GM19372 (cell line): ENCODE results near the gene CSTPP1.
"Not testable (repeated sequence)": the region's sequence is repeated elsewhere in the genome, so short reads cannot be mapped to it uniquely, and the experiment has no call there.

Experiments
- ATAC-seq: cut with Tn5 transposase; IDR thresholded peaks from one replicate; pipeline ENCODE4 v1.9.1; 2021; ENCODE audit warnings: mild to moderate bottlenecking, low read depth, moderate library complexity; ENCODE audit not compliant: unreplicated experiment

The CSTPP1 gene

GRCh38 chr11:46984548-46984947 is 48.0 kb downstream of the CSTPP1 start:
- no peak for ATAC-seq

GRCh38 chr11:46984987-46985386 is 48.4 kb downstream of the CSTPP1 start:
- no peak for ATAC-seq

DNA sequence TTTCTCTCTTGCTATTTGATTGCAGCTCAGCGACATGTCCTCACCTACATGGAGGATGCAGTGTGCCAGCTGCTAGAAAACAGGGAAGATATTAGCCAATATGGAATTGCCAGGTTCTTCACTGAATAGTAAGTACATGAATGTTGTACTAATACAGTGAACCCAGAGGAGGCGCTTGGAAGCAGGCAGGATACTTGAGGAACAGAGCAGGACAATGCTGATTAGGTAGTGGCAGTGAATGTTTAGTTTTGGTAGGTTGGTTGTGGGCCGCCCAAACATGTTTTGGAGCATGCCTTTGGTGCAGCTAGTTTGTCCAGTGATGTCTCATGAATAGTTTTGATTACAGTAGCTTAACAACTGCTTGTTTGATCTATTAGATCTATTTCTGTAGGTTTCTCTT is 50.6 kb downstream of the CSTPP1 start:
- ATAC-seq, result no peak

DNA sequence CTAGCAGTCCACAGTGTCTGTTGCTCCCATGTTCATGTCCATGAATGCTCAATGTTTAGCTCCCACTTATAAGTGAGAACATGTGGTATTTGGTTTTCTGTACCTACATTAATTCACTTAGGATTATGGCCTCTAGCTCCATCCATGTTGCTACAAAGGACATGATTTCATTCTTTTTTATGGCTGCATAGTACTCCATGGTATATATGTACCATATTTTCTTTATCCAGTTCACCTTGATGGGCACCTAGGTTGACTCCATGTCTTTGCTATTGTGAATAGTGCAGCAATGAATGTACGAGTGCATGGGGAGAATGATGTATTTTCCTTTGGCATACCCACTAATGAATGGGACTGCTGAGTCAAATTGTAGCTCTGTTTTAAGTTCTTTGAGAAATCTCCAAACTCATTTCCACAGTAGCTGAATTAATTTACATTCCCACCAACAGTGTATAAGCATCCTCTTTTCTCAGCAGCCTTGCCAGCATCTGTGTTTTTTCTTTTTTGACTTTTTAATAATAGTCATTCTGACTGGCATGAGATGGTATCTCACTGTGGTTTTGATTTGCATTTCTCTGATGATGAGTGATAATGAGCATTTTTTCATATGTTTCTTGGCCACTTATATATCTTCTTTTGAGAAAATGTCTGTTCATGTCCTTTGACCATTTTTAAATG is 53.4 kb downstream of the CSTPP1 start:
- not testable (repeated sequence) for ATAC-seq

GRCh38 chr11:46991391-46991790 is 54.8 kb downstream of the CSTPP1 start:
- ATAC-seq, result no peak

DNA sequence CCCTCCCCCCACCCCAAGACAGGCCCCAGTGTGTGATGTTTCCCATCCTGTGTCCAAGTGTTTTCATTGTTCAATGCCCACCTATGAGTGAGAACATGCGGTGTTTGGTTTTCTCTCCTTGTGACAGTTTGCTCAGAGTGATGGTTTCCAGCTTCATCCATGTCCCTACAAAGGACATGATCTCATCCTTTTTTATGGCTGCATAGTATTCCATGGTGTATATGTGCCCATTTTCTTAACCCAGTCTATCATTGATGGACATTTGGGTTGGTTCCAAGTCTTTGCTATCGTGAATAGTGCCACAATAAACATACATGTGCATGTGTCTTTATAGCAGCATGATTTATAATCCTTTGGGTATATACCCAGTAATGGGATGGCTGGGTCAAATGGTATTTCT is 55.8 kb downstream of the CSTPP1 start:
- ATAC-seq, result not testable (repeated sequence)

GRCh38 chr11:46997796-46998195 is 61.2 kb downstream of the CSTPP1 start:
- not testable (repeated sequence) for ATAC-seq

- no peak for ATAC-seq
Measured at GRCh38 chr11:46999217-46999616, 62.7 kb downstream of the CSTPP1 start.

DNA sequence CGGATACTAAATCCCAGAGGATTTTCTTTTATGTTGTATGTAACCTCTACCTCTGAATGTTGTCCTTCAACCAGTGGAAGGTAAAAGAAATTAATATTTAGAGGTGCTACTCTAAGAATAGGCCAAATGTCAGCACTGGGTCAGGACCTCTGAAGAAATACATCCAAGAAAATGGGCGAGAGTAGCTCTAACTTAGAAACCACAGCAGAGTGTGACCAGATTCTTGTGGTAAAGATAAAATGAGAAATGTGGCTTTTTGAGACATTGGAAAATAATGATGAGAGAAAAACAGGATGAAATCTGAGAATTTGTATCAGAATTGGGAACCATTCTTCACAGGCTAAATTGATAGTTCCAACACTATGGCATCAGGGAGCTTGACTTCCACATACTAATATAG is 63.5 kb downstream of the CSTPP1 start:
- no peak for ATAC-seq

- no peak for ATAC-seq
Measured at GRCh38 chr11:47001781-47002181, 65.2 kb downstream of the CSTPP1 start.

DNA sequence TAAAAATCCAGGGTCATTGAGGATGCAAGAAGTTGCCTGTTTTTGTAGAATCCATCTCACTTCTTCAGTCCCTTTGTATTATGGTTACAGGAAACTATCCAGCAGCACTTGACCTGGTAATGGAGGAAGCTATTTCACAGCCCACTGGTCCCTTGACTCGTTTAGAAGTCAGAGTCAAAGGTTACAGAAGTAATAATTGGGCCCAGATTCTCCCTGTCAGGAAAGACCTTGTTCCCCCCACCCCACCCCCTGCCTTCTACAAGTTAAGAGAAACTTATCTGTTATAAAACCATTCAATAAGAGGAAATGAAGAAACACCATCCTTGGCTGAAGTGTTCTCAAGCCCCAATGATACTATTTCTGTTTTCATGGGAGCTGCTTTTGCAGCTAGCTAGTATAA is 65.8 kb downstream of the CSTPP1 start:
- no peak for ATAC-seq

DNA sequence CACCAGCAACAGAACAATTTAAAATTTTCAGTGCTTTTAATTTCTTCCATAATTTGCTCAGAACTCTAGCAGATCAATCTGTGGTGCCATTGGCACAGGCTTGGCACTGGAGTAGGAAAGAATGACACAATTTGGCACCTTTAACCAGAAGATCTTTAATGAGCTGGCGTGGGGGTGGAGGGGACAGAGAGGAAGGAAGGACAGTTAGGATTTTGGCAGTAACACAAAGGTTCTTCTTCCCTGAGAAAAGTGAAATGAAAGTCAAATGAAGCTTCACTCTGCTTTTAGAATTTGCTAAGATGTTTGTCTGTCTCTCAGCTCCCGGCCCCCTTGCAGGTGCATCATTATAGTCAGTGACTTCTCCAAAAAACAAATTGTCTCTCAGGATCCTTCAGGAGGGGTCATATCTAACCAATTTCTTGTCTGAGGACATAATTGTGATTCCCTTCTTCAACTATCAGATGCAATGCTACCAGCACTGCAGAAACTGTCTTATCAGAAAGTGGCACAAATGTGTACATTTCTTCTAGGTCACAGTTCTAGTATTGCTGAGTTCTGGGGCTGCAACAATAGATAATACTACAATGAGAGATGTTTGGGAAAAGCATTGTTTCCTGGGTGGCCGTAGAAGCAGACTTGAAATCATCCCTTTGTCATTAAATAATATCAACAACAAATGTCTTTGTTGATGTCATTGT is 66.8 kb downstream of the CSTPP1 start:
- no peak for ATAC-seq

GRCh38 chr11:47004595-47005033 is 68.1 kb downstream of the CSTPP1 start:
- ATAC-seq, result no peak

DNA sequence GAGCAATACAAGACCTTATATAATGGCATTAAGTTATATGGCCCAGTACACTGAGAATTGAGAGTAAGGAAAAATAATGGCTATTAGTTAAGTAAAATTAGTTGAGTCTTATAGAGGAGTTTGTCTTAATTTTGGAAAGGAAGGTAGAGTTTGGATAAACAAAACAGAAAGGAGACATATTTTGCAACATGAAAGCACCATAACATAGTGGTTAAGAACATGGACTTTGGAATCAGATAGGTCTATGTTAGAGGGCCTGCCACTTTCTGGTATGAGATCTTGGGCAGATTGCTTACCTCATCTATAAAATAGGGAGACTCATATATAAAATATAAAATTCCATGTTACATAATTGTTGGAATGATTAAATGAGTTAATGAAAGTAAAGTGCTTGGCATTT is 68.9 kb downstream of the CSTPP1 start:
- no peak for ATAC-seq

DNA sequence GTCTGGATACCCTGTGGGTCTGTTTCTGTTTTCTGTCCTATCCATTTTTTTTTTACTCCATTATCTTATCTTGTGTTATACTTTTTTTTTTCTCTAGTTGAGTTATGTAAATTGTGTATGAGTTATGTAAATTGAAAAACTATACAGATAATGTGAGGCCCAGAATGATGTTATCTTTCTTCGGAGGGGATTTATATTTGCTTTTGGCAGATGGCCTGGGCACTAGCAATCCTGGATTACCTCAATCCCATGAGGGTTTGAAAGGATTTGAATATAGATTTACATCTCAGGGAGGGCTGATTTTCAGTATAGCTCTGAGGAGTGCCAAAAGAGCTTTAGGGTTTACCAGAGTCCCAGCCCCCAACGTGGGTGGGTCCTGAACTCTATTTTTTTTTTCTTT is 71.0 kb downstream of the CSTPP1 start:
- ATAC-seq, result no peak

- ATAC-seq, result no peak
Measured at GRCh38 chr11:47010179-47010578, 73.6 kb downstream of the CSTPP1 start.

DNA sequence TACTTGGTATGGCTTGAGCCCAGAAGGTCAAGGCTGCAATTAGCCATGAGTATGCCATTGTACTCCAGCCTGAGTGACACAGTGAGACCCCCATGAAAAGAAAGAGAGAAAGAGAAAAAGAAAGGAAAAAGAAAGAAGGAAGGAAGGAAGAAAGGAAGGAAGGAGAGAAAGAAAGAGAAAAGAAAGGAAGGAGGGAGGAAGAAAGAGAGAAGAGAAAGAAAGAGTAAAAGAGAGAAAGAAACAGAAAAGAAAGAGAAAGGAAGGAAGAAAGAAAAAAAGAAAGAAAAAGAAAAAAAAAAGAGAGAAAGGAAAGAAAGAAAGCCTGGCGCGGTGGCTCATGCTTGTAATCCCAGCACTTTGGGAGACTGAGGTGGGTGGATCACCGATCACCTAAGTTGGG is 77.5 kb downstream of the CSTPP1 start:
- no peak for ATAC-seq

DNA sequence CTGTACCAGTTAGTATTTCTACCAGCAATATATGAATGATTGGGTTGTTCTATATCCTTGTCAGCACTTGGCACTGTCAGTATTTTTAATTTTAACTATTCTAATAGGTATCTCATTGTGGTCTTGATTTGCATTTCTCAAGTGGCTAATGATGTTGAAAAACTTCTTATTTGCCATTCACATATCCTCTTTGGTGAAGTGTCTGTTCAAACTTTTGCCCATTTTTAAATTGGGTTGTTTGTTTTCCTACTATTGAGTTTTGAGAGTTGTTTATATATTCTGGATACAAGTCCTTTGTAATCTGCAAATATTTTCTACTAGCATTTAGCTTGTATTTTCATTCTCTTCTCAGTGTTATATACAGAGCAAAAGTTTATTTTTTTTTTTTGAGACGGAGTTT is 82.1 kb downstream of the CSTPP1 start:
- no peak for ATAC-seq

- ATAC-seq, result no peak
Measured at GRCh38 chr11:47020793-47021526, 84.4 kb downstream of the CSTPP1 start.

DNA sequence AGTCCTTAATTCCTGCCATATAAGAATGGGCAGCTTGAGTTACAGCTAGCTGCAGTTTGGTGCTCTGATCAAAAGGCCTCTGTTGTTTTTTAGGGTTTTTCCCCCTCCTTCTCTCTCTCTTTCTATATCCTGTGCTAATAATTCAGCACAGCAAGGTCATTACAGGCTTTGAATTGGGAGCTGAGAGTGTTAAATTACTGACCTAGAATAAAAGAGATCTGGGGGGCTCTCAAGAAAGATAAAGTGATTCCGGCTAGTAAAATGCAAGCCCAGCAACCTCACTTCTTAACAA is 84.9 kb downstream of the CSTPP1 start:
- no peak for ATAC-seq

DNA sequence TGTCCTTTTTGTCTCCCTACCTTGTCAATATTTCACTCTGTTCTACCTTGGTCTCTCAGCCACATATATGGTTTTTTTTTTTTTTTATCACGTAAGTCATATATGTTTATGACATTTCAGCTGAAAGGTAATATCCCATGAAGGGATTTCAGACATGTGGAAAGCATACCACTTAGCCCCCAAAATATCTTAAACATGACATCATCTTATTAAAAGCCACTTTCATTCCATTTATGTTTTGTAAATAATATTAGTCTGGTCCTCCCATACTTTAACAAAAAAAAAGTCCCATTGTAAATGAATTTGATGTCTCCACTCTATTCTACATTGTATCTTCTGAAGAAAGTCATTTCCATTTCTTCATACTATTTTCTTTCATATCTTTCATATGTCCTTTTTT is 85.4 kb downstream of the CSTPP1 start:
- no peak for ATAC-seq
